ENCODE results near the gene BATF.

BATF gene

GRCh38 chr14:75579882-75580281 is 57.6 kb downstream of the BATF start:
- TF ChIP-seq CTCF (IDR thresholded peaks at IDR 0.05; ENCODE audit: low read depth, low read length, missing control alignments): no peak
- H3K4me3 ChIP-seq (replicated peaks; ENCODE audit: low read depth, low read length): no peak overlapping the region
- DNase-seq (ENCODE audit: extremely low read depth, low read depth): no peak

- TF ChIP-seq CTCF (IDR thresholded peaks at IDR 0.05; ENCODE audit: low read depth, low read length, missing control alignments): no peak
- no peak for DNase-seq (ENCODE audit: extremely low read depth, low read depth)
- no peak overlapping the region for H3K4me3 ChIP-seq (replicated peaks; ENCODE audit: low read depth, low read length)
These were observed 65.1 kb downstream of the BATF start for GRCh38 chr14:75587388-75587787.

- TF ChIP-seq CTCF (IDR thresholded peaks at IDR 0.05; ENCODE audit: low read depth, low read length, missing control alignments): no peak
- no peak overlapping the region for H3K4me3 ChIP-seq (replicated peaks; ENCODE audit: low read depth, low read length)
- DNase-seq (ENCODE audit: extremely low read depth, low read depth): no peak
These were observed 67.7 kb downstream of the BATF start for GRCh38 chr14:75589931-75590330.

GRCh38 chr14:75591331-75591946 is 69.2 kb downstream of the BATF start:
- no peak overlapping the region for H3K4me3 ChIP-seq (replicated peaks; ENCODE audit: low read depth, low read length)
- DNase-seq (ENCODE audit: extremely low read depth, low read depth): no peak
- no peak for TF ChIP-seq CTCF (IDR thresholded peaks at IDR 0.05; ENCODE audit: low read depth, low read length, missing control alignments)

GRCh38 chr14:75591987-75592575 is 69.8 kb downstream of the BATF start:
- DNase-seq (ENCODE audit: extremely low read depth, low read depth): no peak
- TF ChIP-seq CTCF (IDR thresholded peaks at IDR 0.05; ENCODE audit: low read depth, low read length, missing control alignments): no peak
- H3K4me3 ChIP-seq (replicated peaks; ENCODE audit: low read depth, low read length): no peak overlapping the region

- TF ChIP-seq CTCF (IDR thresholded peaks at IDR 0.05; ENCODE audit: low read depth, low read length, missing control alignments): no peak
- H3K4me3 ChIP-seq (replicated peaks; ENCODE audit: low read depth, low read length): no peak overlapping the region
- no peak for DNase-seq (ENCODE audit: extremely low read depth, low read depth)
These were observed 73.0 kb downstream of the BATF start for GRCh38 chr14:75595226-75595625.

All from HFF-Myc (cell line).